Uterus (tissue), 2 donors: ENCODE results near the gene MRPS6.

Experiments
- CTCF ChIP-seq, 4 experiments: fragments of 200-600 bp in 2 of 4; fragments of 450-650 bp in 2 of 4; sonication (generic) in 2 of 4; IDR thresholded peaks; one replicate each; pipeline ENCODE4 v1.5.1; 2016 to 2019; ENCODE audit warnings: antibody characterized with exemption in 4 of 4, mild to moderate bottlenecking in 2 of 4, moderate library complexity in 1 of 4
- POLR2A ChIP-seq, 2 donors: fragments of 450-650 bp; IDR thresholded peaks; one replicate each; pipeline ENCODE4 v1.6.1; 2016; ENCODE audit warnings: antibody characterized with exemption in 2 of 2, mild to moderate bottlenecking in 1 of 2, moderate library complexity in 1 of 2

- TF ChIP-seq CTCF (IDR thresholded peaks at IDR 0.05) (no peak), POLR2A (IDR thresholded peaks at IDR 0.05) (no peak)
These were observed 37.6 kb upstream of the MRPS6 start for GRCh38 chr21:34035619-34036354.
